ENCODE data around the gene C12orf60.

Gene C12orf60

GRCh38 chr12:14873440-14874185 is 70.1 kb downstream of the C12orf60 start:
- DNase-seq (ENCODE audit: low read depth): no peak
